ENCODE measurements around the gene PRKCA. TPM values are rescaled to one million over a fixed set of nuclear protein-coding genes. Genes with fewer than 3 reads are reported as not detected.
"Not testable (repeated sequence)": the region's sequence is repeated elsewhere in the genome, so short reads cannot be mapped to it uniquely, and the experiment has no call there.

Gene PRKCA
- total RNA-seq, 1 donor from 2014 or later, result 15.5 TPM

DNA sequence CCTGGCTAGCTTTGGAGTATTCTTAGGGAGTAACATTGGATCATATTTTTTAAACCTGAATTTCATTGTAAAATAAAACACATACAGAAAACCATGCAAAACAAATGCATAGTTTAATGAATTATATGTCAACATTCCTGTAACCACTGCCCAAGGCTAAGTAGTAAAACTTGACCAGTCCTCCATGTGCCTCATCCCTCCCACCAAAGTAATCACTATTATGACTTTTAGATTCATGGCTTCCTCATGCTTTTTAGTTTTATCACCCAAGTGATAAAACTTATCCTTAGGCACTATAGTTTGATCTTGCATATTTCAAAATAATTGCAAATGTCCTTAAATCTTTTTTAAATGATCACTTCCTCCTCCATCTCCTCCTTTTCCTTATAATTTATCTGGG lies 20.4 kb downstream of the PRKCA start:
- TF ChIP-seq POLR2A (IDR thresholded peaks at IDR 0.05) (no peak), POLR2AphosphoS5 (IDR thresholded peaks at IDR 0.05; ENCODE audit: insufficient read depth in 1 of 2, low read depth in 1 of 2) (no peak), CTCF (IDR thresholded peaks at IDR 0.05) (no peak)
- Histone ChIP-seq H3K36me3 (no peaks in the 10 kb centered on the region), H3K4me1 (no peaks in the 10 kb centered on the region), H3K4me3 (no peak overlapping the region), H3K9me3 (no peaks in the 10 kb centered on the region), H3K27me3 (no peaks in the 10 kb centered on the region), H3K27ac (no peak overlapping the region)
- no peak for DNase-seq (ENCODE audit: extremely low spot score in 2 of 2)
- intact Hi-C loops (cut with DNase I), result no loop called here

GRCh38 chr17:66324381-66325004 lies 22.1 kb downstream of the PRKCA start:
- H3K27ac ChIP-seq; H3K27me3 ChIP-seq; H3K4me3 ChIP-seq; H3K9me3 ChIP-seq; DNase-seq (ENCODE audit: extremely low spot score in 2 of 2); H3K4me1 ChIP-seq; H3K36me3 ChIP-seq: not testable (repeated sequence)
- intact Hi-C loops (cut with DNase I), result loop anchor here (1.0 kb wide), 1 partner anchor 24 kb away; no protein-coding TSS in a partner anchor

DNA sequence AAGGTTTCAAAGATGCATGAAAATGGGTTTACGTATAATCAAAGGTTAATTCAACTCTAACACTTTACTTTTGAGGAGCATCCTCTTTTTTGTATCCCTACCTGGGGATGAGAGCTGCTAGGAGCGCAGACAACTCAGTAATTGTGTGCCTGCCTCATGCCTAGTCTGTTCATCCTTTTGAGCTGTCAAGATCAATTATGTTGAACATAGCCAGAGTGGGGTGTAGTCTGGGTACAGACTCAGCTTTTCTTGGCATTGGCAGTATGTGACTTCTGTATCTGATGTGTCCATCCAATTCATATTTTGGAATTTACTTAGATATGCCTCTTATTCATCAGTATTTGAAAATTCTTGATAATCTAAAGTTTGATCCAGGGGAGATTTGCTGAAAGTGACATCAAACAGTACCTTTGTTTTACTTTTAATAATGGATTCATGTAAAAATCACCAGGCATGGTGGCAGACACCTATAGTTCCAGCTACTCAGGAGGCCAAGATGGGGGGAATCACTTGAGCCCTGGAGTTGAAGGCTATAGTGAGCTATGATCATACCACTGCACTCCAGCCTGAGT lies 24.1 kb downstream of the PRKCA start:
- H3K4me3 ChIP-seq, result no peak overlapping the region
- intact Hi-C loops (cut with DNase I), result no loop called here
- H3K36me3 ChIP-seq, result no peaks in the 10 kb centered on the region
- DNase-seq (ENCODE audit: extremely low spot score in 2 of 2), result no peak
- TF ChIP-seq CTCF (IDR thresholded peaks at IDR 0.05), result no peak
- TF ChIP-seq POLR2A (IDR thresholded peaks at IDR 0.05), result no peak
- no peak for TF ChIP-seq POLR2AphosphoS5 (IDR thresholded peaks at IDR 0.05; ENCODE audit: insufficient read depth in 1 of 2, low read depth in 1 of 2)
- H3K4me1 ChIP-seq, result peaks cover 4% of the 10 kb centered on the region
- no peaks in the 10 kb centered on the region for H3K9me3 ChIP-seq
- H3K27me3 ChIP-seq, result no peaks in the 10 kb centered on the region
- H3K27ac ChIP-seq, result no peak overlapping the region

DNA sequence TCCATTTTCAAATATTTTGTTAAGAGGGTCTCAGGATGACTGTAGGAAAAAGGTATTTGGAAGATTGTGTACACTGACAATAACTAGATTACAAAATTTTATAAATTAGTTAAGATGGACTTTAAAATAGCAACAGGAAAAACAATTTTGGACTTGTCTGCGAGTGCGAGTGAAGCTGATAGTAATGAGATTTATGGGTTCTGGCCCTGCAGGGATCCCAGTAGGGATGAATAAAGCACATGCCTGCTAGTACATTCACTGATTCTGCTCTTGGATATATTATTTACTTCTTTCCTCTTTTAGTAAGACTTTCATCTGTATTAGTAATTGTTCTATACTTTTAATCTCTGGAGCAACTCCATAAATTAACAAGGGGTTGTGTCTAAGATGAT lies 28.2 kb downstream of the PRKCA start:
- peak overlapping the region in 1 of 2 donors; percentile 11 for H3K4me3 ChIP-seq
- peaks cover 4% of the 10 kb centered on the region for H3K4me1 ChIP-seq
- TF ChIP-seq POLR2AphosphoS5 (IDR thresholded peaks at IDR 0.05; ENCODE audit: insufficient read depth in 1 of 2, low read depth in 1 of 2), result no peak
- TF ChIP-seq CTCF (IDR thresholded peaks at IDR 0.05), result no peak
- no peak for TF ChIP-seq POLR2A (IDR thresholded peaks at IDR 0.05)
- DNase-seq (ENCODE audit: extremely low spot score in 2 of 2), result no peak
- intact Hi-C loops (cut with DNase I), result no loop called here
- H3K27me3 ChIP-seq, result no peaks in the 10 kb centered on the region
- H3K36me3 ChIP-seq, result no peaks in the 10 kb centered on the region
- no peaks in the 10 kb centered on the region for H3K9me3 ChIP-seq
- no peak overlapping the region for H3K27ac ChIP-seq

GRCh38 chr17:66331038-66331816 lies 28.8 kb downstream of the PRKCA start:
- intact Hi-C loops (cut with DNase I), result no loop called here
- H3K9me3 ChIP-seq, result no peaks in the 10 kb centered on the region
- DNase-seq (ENCODE audit: extremely low spot score in 2 of 2), result no peak
- peaks cover 4% of the 10 kb centered on the region for H3K4me1 ChIP-seq
- no peaks in the 10 kb centered on the region for H3K36me3 ChIP-seq
- peak overlapping the region in 1 of 2 donors; percentile 11 for H3K4me3 ChIP-seq
- TF ChIP-seq POLR2AphosphoS5 (IDR thresholded peaks at IDR 0.05; ENCODE audit: insufficient read depth in 1 of 2, low read depth in 1 of 2), result no peak
- no peak for TF ChIP-seq POLR2A (IDR thresholded peaks at IDR 0.05)
- TF ChIP-seq CTCF (IDR thresholded peaks at IDR 0.05), result no peak
- H3K27ac ChIP-seq, result no peak overlapping the region
- no peaks in the 10 kb centered on the region for H3K27me3 ChIP-seq

Measured in vagina (tissue), 2 donors.